Measurements from ENCODE around the gene DNAJC11.

DNA sequence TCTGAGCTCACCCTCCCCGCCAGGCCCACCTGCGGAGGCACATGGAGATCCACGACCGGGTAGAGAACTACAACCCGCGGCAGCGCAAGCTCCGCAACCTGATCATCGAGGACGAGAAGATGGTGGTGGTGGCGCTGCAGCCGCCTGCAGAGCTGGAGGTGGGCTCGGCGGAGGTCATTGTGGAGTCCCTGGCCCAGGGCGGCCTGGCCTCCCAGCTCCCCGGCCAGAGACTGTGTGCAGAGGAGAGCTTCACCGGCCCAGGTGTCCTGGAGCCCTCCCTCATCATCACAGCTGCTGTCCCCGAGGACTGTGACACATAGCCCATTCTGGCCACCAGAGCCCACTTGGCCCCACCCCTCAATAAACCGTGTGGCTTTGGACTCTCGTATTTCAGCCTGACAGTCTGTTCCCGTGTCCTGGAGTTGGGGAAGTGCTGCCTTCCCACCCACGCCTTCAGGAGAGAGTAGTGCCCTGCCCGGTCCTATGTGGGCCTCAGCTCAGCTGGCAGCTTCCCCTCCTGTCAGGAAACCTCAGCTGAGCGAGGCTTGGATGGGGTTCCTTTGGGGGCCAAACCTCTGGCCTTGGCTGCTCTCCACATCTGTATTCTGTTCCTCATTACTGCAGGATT, 112.6 kb downstream of the DNAJC11 start:
- TF ChIP-seq, protein P1, sequence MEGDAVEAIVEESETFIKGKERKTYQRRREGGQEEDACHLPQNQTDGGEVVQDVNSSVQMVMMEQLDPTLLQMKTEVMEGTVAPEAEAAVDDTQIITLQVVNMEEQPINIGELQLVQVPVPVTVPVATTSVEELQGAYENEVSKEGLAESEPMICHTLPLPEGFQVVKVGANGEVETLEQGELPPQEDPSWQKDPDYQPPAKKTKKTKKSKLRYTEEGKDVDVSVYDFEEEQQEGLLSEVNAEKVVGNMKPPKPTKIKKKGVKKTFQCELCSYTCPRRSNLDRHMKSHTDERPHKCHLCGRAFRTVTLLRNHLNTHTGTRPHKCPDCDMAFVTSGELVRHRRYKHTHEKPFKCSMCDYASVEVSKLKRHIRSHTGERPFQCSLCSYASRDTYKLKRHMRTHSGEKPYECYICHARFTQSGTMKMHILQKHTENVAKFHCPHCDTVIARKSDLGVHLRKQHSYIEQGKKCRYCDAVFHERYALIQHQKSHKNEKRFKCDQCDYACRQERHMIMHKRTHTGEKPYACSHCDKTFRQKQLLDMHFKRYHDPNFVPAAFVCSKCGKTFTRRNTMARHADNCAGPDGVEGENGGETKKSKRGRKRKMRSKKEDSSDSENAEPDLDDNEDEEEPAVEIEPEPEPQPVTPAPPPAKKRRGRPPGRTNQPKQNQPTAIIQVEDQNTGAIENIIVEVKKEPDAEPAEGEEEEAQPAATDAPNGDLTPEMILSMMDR (IDR thresholded peaks at IDR 0.05), result no peak
- TF ChIP-seq JAZF1 (CRISPR knock-in tag; IDR thresholded peaks at IDR 0.05), result no peak
- no peak for TF ChIP-seq ELF4 (CRISPR knock-in tag; IDR thresholded peaks at IDR 0.05; ENCODE audit: low read depth)

Measured in WTC11 (cell line).